Endothelial cell of umbilical vein (primary cell): ENCODE measurements around the gene VWA5A. TPM values are rescaled to one million over a fixed set of nuclear protein-coding genes. Genes with fewer than 3 reads are reported as not detected.

Experiments used
- BruUV-seq: library from RNA; stranded (reverse); fragments of 400-500 nt; replicated peaks from 2 replicates; lab custom pipeline; 2021; lab: Mats Ljungman, UMichigan
- CTCF ChIA-PET: fragments of 300-600, 350-600 bp; sonication (Branson Sonifier 250); formaldehyde crosslinking; loops from one replicate; lab custom pipeline; 2021; ENCODE audit warnings: antibody characterized with exemption, inconsistent platforms; lab: Charles Lee
- POLR2A ChIA-PET: fragments of 300-600, 350-600 bp; sonication (Branson Sonifier 250); formaldehyde crosslinking; loops from one replicate; lab custom pipeline; 2021; ENCODE audit warnings: antibody characterized with exemption, inconsistent platforms; lab: Charles Lee
- DNase-seq: peaks from one replicate; pipeline ENCODE4 v3.0.0-alpha.2; 2011; ENCODE audit warnings: low read depth, low spot score
- FAIRE-seq: peaks from 2 replicates; lab custom pipeline; 2011; peaks lifted over from hg19 to GRCh38; lab: Jason Lieb, UNC
- H2AFZ ChIP-seq: 2 replicates; pipeline ENCODE4 v1.6.0; 2012; ENCODE audit warnings: low read depth, low read length, control low read depth, inconsistent platforms
- H3K27ac ChIP-seq: 2 replicates; pipeline ENCODE4 v1.5.1; 2011; ENCODE audit warnings: low read depth, mild to moderate bottlenecking, control low read depth, low read length, moderate library complexity; ENCODE audit not compliant: insufficient read depth
- H3K27me3 ChIP-seq, 2 experiments: 2 replicates each; pipeline versions ENCODE4 v1.6.0 to v1.6.1; 2011; ENCODE audit warnings: low read length in 2 of 2, mixed read lengths in 1 of 2; ENCODE audit not compliant: control insufficient read depth in 2 of 2, insufficient read depth in 2 of 2
- H3K36me3 ChIP-seq, 2 experiments: 2 replicates in 1 of 2; 3 replicates in 1 of 2; pipeline ENCODE4 v1.5.1; 2011; ENCODE audit warnings: low read length in 2 of 2, mild to moderate bottlenecking in 1 of 2, moderate library complexity in 1 of 2; ENCODE audit not compliant: control insufficient read depth in 2 of 2, insufficient read depth in 2 of 2; ENCODE audit errors: extremely low read depth in 1 of 2
- H3K4me1 ChIP-seq: 3 replicates; pipeline ENCODE4 v1.5.1; 2011; ENCODE audit warnings: mild to moderate bottlenecking, low read length; ENCODE audit not compliant: control insufficient read depth, insufficient read depth; ENCODE audit errors: extremely low read depth
- H3K4me2 ChIP-seq: 2 replicates; pipeline ENCODE4 v1.6.1; 2011; ENCODE audit warnings: low read length, control low read depth, mixed read lengths; ENCODE audit not compliant: insufficient read depth
- H3K4me3 ChIP-seq, 3 experiments: fragments of 200-600 bp in 1 of 3; sonication (generic), shearing (Covaris generic) in 1 of 3; replicated peaks in 1 of 3; 2 replicates each; pipeline ENCODE4 v1.5.1; 2011 to 2016; ENCODE audit warnings: control low read depth in 3 of 3, low read length in 3 of 3, mild to moderate bottlenecking in 2 of 3, inconsistent platforms in 1 of 3, low read depth in 1 of 3, moderate library complexity in 1 of 3; ENCODE audit not compliant: insufficient read depth in 1 of 3
- H3K79me2 ChIP-seq: 2 replicates; pipeline ENCODE4 v1.6.0; 2012; ENCODE audit warnings: low read length, inconsistent platforms; ENCODE audit not compliant: control insufficient read depth, insufficient read depth
- H3K9ac ChIP-seq: replicated peaks from 2 replicates; pipeline ENCODE3; 2011; ENCODE audit warnings: low read length, control low read depth; ENCODE audit not compliant: insufficient read depth; ENCODE audit errors: extremely low read depth
- H3K9me1 ChIP-seq: replicated peaks from 3 replicates; pipeline ENCODE4 v1.6.0; 2011; ENCODE audit warnings: mild to moderate bottlenecking, low read length; ENCODE audit not compliant: control insufficient read depth, insufficient read depth; ENCODE audit errors: extremely low read depth
- H3K9me3 ChIP-seq: replicated peaks from 2 replicates; pipeline ENCODE4 v1.5.1; 2012; ENCODE audit warnings: low read length, inconsistent platforms; ENCODE audit not compliant: control insufficient read depth, insufficient read depth
- H4K20me1 ChIP-seq: replicated peaks from 2 replicates; pipeline ENCODE3; 2011; ENCODE audit warnings: mild to moderate bottlenecking, low read length; ENCODE audit not compliant: control insufficient read depth, insufficient read depth; ENCODE audit errors: extremely low read depth
- EZH2 ChIP-seq: IDR thresholded peaks from 2 replicates; pipeline ENCODE4 v1.6.1; 2012; ENCODE audit warnings: borderline replicate concordance, low read depth, mild to moderate bottlenecking, moderate library complexity, low read length, inconsistent platforms; ENCODE audit not compliant: severe bottlenecking
- FOS ChIP-seq: IDR thresholded peaks from 2 replicates; pipeline ENCODE4 v1.6.1; 2011; ENCODE audit warnings: mild to moderate bottlenecking, low read length, moderate library complexity, borderline replicate concordance; ENCODE audit not compliant: insufficient read depth
- GATA2 ChIP-seq: IDR thresholded peaks from 2 replicates; pipeline ENCODE4 v1.7.0; 2011; ENCODE audit warnings: low read depth, mild to moderate bottlenecking, moderate library complexity, mixed read lengths, low read length; ENCODE audit not compliant: insufficient read length, insufficient read depth
- dilution Hi-C: fragments of 300-500 bp; cut with MboI; formaldehyde crosslinking; loops from one replicate; pipeline ENCODE4 v1.15.0; 2019; ENCODE audit warnings: low sequenced_read_pairs; ENCODE audit not compliant: extremely low pct_ligation_motif_present
- intact Hi-C: fragments of 100-400 bp; cut with micrococcal nuclease; formaldehyde crosslinking; loops from one replicate; pipeline ENCODE4 v1.10.0; 2022
- polyA plus RNA-seq, 4 experiments: library from polyadenylated mRNA; depleted of rRNA in 3 of 4; stranded (reverse) in 3 of 4; unstranded in 1 of 4; fragments of >200 nt; gene quantifications; 2 replicates each; pipeline versions ENCODE4 v1.2.1 to v1.2.3, GENCODE V29; 2011 to 2012; ENCODE audit warnings: missing spikeins in 1 of 4
- total RNA-seq: library from RNA; stranded (reverse); gene quantifications from 2 replicates; pipeline ENCODE4 v1.2.3, GENCODE V29; 2021
- TF ChIP-seq, protein P1 (sequence below): IDR thresholded peaks from 2 replicates; pipeline ENCODE4 v1.6.1; 2011; ENCODE audit not compliant: insufficient read depth, insufficient read length

Gene VWA5A
- total and polyA plus RNA-seq, 2 donors (not counting 3 experiments of a cell fraction or from before 2014, with no cell fraction given): 9.1 to 14.3 TPM

DNA sequence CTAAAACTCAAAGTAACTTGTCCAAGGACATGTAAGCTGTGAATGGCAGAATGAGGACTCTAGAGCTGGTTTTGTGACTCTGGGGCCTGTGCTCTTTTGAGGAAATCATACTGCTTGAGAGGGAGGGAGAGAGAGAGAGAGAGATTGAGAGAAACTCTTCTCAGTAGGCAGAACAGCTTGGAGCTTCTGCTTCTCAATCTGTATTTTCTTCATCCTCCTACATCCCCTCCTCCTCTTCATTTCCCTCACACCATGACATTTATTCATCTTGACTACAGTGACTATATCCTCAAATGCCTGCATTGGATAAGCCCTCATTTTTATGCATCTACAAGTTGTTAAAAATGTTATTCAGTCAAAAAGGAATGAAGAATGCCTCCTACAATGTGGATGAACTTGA is 44.2 kb downstream of the VWA5A start:
- H3K79me2 ChIP-seq: no peaks in the 10 kb centered on the region
- no peaks in the 10 kb centered on the region for H4K20me1 ChIP-seq
- no peak for FAIRE-seq
- H3K36me3 ChIP-seq: no peaks in the 10 kb centered on the region
- ChIA-PET CTCF (no interaction called here), POLR2A (no interaction called here)
- no peaks in the 10 kb centered on the region for H3K9me3 ChIP-seq
- peaks cover 0 to 6% of the 10 kb centered on the region in 2 experiments for H3K27me3 ChIP-seq
- dilution Hi-C loops (no loop called here), intact Hi-C loops (no loop called here)
- no peak overlapping the region for H3K27ac ChIP-seq
- DNase-seq: no peak
- H2AFZ ChIP-seq: no peak overlapping the region
- TF ChIP-seq EZH2 (no peak), FOS (no peak)
- TF ChIP-seq, protein P1, sequence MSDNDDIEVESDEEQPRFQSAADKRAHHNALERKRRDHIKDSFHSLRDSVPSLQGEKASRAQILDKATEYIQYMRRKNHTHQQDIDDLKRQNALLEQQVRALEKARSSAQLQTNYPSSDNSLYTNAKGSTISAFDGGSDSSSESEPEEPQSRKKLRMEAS: no peak
- BruUV-seq: no TSS peak
- no peaks in the 10 kb centered on the region for H3K9me1 ChIP-seq
- no peak overlapping the region for H3K9ac ChIP-seq
- H3K4me1 ChIP-seq: no peaks in the 10 kb centered on the region
- H3K4me3 ChIP-seq: no peak overlapping the region
- no peak overlapping the region for H3K4me2 ChIP-seq

DNA sequence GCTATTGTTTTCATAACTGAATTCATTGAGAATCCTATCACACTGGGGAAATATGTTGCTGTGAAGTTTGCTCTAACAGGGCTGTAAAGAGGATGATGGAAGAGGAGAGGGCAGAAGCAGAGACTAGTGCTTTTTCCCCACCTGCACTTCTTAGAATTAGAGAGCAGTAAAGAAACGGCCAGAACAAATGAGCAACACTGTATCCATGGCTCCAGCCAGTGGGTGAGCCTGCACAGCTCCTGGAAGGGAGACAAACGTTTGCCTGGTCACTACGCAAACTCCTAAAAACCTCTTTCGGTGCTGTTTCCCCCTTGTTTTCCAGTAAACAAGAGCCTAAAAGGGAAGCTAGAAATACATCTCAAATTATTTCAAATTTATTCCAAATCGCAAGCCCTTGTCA is 45.7 kb downstream of the VWA5A start:
- BruUV-seq: no TSS peak
- Histone ChIP-seq H3K27me3 (peaks cover 0 to 2% of the 10 kb centered on the region in 2 experiments), H4K20me1 (no peaks in the 10 kb centered on the region), H3K4me3 (no peak overlapping the region), H3K9ac (no peak overlapping the region), H3K4me2 (no peak overlapping the region), H3K79me2 (no peaks in the 10 kb centered on the region), H3K9me1 (no peaks in the 10 kb centered on the region), H2AFZ (no peak overlapping the region), H3K9me3 (no peaks in the 10 kb centered on the region), H3K4me1 (no peaks in the 10 kb centered on the region), H3K36me3 (no peaks in the 10 kb centered on the region), H3K27ac (no peak overlapping the region)
- no peak for DNase-seq
- intact Hi-C loops: no loop called here
- ChIA-PET POLR2A (no interaction called here), CTCF (interaction anchor here (1.3 to 2.9 kb wide), 4 partner anchors 10 to 89 kb away, joined by 3 to 8 read pairs (median 5); partner anchors contain the start of gene VWA5A)
- dilution Hi-C loops: no loop called here
- no peak for TF ChIP-seq GATA2
- TF ChIP-seq, protein P1: no peak
- FAIRE-seq: no peak
